Endothelial cell of umbilical vein (primary cell): ENCODE measurements around the gene PKD1. TPM values are rescaled to one million over a fixed set of nuclear protein-coding genes. Genes with fewer than 3 reads are reported as not detected.
A peak's percentile ranks its signal among the peaks of the same experiment; 100 is the strongest.

Experiments used
- BruUV-seq: library from RNA; stranded (reverse); fragments of 400-500 nt; replicated peaks from 2 replicates; lab custom pipeline; 2021; lab: Mats Ljungman, UMichigan
- CTCF ChIA-PET: fragments of 300-600, 350-600 bp; sonication (Branson Sonifier 250); formaldehyde crosslinking; loops from one replicate; lab custom pipeline; 2021; ENCODE audit warnings: antibody characterized with exemption, inconsistent platforms; lab: Charles Lee
- POLR2A ChIA-PET: fragments of 300-600, 350-600 bp; sonication (Branson Sonifier 250); formaldehyde crosslinking; loops from one replicate; lab custom pipeline; 2021; ENCODE audit warnings: antibody characterized with exemption, inconsistent platforms; lab: Charles Lee
- DNase-seq: peaks from one replicate; pipeline ENCODE4 v3.0.0-alpha.2; 2011; ENCODE audit warnings: low read depth, low spot score
- FAIRE-seq: peaks from 2 replicates; lab custom pipeline; 2011; peaks lifted over from hg19 to GRCh38; lab: Jason Lieb, UNC
- H2AFZ ChIP-seq: 2 replicates; pipeline ENCODE4 v1.6.0; 2012; ENCODE audit warnings: low read depth, low read length, control low read depth, inconsistent platforms
- H3K27ac ChIP-seq: 2 replicates; pipeline ENCODE4 v1.5.1; 2011; ENCODE audit warnings: low read depth, mild to moderate bottlenecking, control low read depth, low read length, moderate library complexity; ENCODE audit not compliant: insufficient read depth
- H3K27me3 ChIP-seq, 2 experiments: 2 replicates each; pipeline versions ENCODE4 v1.6.0 to v1.6.1; 2011; ENCODE audit warnings: low read length in 2 of 2, mixed read lengths in 1 of 2; ENCODE audit not compliant: control insufficient read depth in 2 of 2, insufficient read depth in 2 of 2
- H3K36me3 ChIP-seq, 2 experiments: 2 replicates in 1 of 2; 3 replicates in 1 of 2; pipeline ENCODE4 v1.5.1; 2011; ENCODE audit warnings: low read length in 2 of 2, mild to moderate bottlenecking in 1 of 2, moderate library complexity in 1 of 2; ENCODE audit not compliant: control insufficient read depth in 2 of 2, insufficient read depth in 2 of 2; ENCODE audit errors: extremely low read depth in 1 of 2
- H3K4me1 ChIP-seq: 3 replicates; pipeline ENCODE4 v1.5.1; 2011; ENCODE audit warnings: mild to moderate bottlenecking, low read length; ENCODE audit not compliant: control insufficient read depth, insufficient read depth; ENCODE audit errors: extremely low read depth
- H3K4me2 ChIP-seq: 2 replicates; pipeline ENCODE4 v1.6.1; 2011; ENCODE audit warnings: low read length, control low read depth, mixed read lengths; ENCODE audit not compliant: insufficient read depth
- H3K4me3 ChIP-seq, 3 experiments: fragments of 200-600 bp in 1 of 3; sonication (generic), shearing (Covaris generic) in 1 of 3; replicated peaks in 1 of 3; 2 replicates each; pipeline ENCODE4 v1.5.1; 2011 to 2016; ENCODE audit warnings: control low read depth in 3 of 3, low read length in 3 of 3, mild to moderate bottlenecking in 2 of 3, inconsistent platforms in 1 of 3, low read depth in 1 of 3, moderate library complexity in 1 of 3; ENCODE audit not compliant: insufficient read depth in 1 of 3
- H3K79me2 ChIP-seq: 2 replicates; pipeline ENCODE4 v1.6.0; 2012; ENCODE audit warnings: low read length, inconsistent platforms; ENCODE audit not compliant: control insufficient read depth, insufficient read depth
- H3K9ac ChIP-seq: replicated peaks from 2 replicates; pipeline ENCODE3; 2011; ENCODE audit warnings: low read length, control low read depth; ENCODE audit not compliant: insufficient read depth; ENCODE audit errors: extremely low read depth
- H3K9me1 ChIP-seq: replicated peaks from 3 replicates; pipeline ENCODE4 v1.6.0; 2011; ENCODE audit warnings: mild to moderate bottlenecking, low read length; ENCODE audit not compliant: control insufficient read depth, insufficient read depth; ENCODE audit errors: extremely low read depth
- H3K9me3 ChIP-seq: replicated peaks from 2 replicates; pipeline ENCODE4 v1.5.1; 2012; ENCODE audit warnings: low read length, inconsistent platforms; ENCODE audit not compliant: control insufficient read depth, insufficient read depth
- H4K20me1 ChIP-seq: replicated peaks from 2 replicates; pipeline ENCODE3; 2011; ENCODE audit warnings: mild to moderate bottlenecking, low read length; ENCODE audit not compliant: control insufficient read depth, insufficient read depth; ENCODE audit errors: extremely low read depth
- CTCF ChIP-seq, 2 donors: IDR thresholded peaks; 1 replicate in 1 of 2; 2 replicates in 1 of 2; pipeline ENCODE4 v1.5.1; 2011; ENCODE audit warnings: low read length in 2 of 2, mild to moderate bottlenecking in 2 of 2, moderate library complexity in 2 of 2, control low read depth in 1 of 2, inconsistent platforms in 1 of 2, low read depth in 1 of 2; ENCODE audit not compliant: insufficient read depth in 1 of 2; ENCODE audit errors: extremely low read depth in 1 of 2
- EZH2 ChIP-seq: IDR thresholded peaks from 2 replicates; pipeline ENCODE4 v1.6.1; 2012; ENCODE audit warnings: borderline replicate concordance, low read depth, mild to moderate bottlenecking, moderate library complexity, low read length, inconsistent platforms; ENCODE audit not compliant: severe bottlenecking
- FOS ChIP-seq: IDR thresholded peaks from 2 replicates; pipeline ENCODE4 v1.6.1; 2011; ENCODE audit warnings: mild to moderate bottlenecking, low read length, moderate library complexity, borderline replicate concordance; ENCODE audit not compliant: insufficient read depth
- GATA2 ChIP-seq: IDR thresholded peaks from 2 replicates; pipeline ENCODE4 v1.7.0; 2011; ENCODE audit warnings: low read depth, mild to moderate bottlenecking, moderate library complexity, mixed read lengths, low read length; ENCODE audit not compliant: insufficient read length, insufficient read depth
- JUN ChIP-seq: IDR thresholded peaks from 2 replicates; pipeline ENCODE4 v1.6.1; 2011; ENCODE audit warnings: borderline replicate concordance, low read depth; ENCODE audit not compliant: insufficient read length, insufficient read depth
- MAX ChIP-seq: IDR thresholded peaks from 2 replicates; pipeline ENCODE4 v1.6.1; 2011; ENCODE audit not compliant: insufficient read depth, insufficient read length
- MYC ChIP-seq: IDR thresholded peaks from one replicate; pipeline ENCODE4 v1.6.1; 2011; ENCODE audit warnings: mild to moderate bottlenecking, low read depth, low read length
- POLR2A ChIP-seq: IDR thresholded peaks from 2 replicates; pipeline ENCODE4 v1.6.1; 2012; ENCODE audit warnings: low read depth, mild to moderate bottlenecking, control low read depth, low read length
- POLR2AphosphoS5 ChIP-seq: IDR thresholded peaks from 2 replicates; pipeline ENCODE4 v1.6.1; 2012; ENCODE audit warnings: low read depth, mild to moderate bottlenecking, control low read depth, low read length, moderate library complexity; ENCODE audit not compliant: insufficient read depth
- dilution Hi-C: fragments of 300-500 bp; cut with MboI; formaldehyde crosslinking; loops from one replicate; pipeline ENCODE4 v1.15.0; 2019; ENCODE audit warnings: low sequenced_read_pairs; ENCODE audit not compliant: extremely low pct_ligation_motif_present
- intact Hi-C: fragments of 100-400 bp; cut with micrococcal nuclease; formaldehyde crosslinking; loops from one replicate; pipeline ENCODE4 v1.10.0; 2022
- polyA plus RNA-seq, 4 experiments: library from polyadenylated mRNA; depleted of rRNA in 3 of 4; stranded (reverse) in 3 of 4; unstranded in 1 of 4; fragments of >200 nt; gene quantifications; 2 replicates each; pipeline versions ENCODE4 v1.2.1 to v1.2.3, GENCODE V29; 2011 to 2012; ENCODE audit warnings: missing spikeins in 1 of 4
- total RNA-seq: library from RNA; stranded (reverse); gene quantifications from 2 replicates; pipeline ENCODE4 v1.2.3, GENCODE V29; 2021

Gene PKD1
- total and polyA plus RNA-seq, 2 donors (not counting 3 experiments of a cell fraction or from before 2014, with no cell fraction given): 52.5 to 102 TPM

GRCh38 chr16:2083876-2084780 is 51.6 kb downstream of the PKD1 start:
- Histone ChIP-seq H3K79me2 (no peaks in the 10 kb centered on the region), H3K4me1 (no peaks in the 10 kb centered on the region), H3K4me2 (no peak overlapping the region), H3K27me3 (no peaks in the 10 kb centered on the region), H3K9ac (no peak overlapping the region), H3K9me3 (no peaks in the 10 kb centered on the region), H3K4me3 (no peak overlapping the region), H2AFZ (no peak overlapping the region), H4K20me1 (no peaks in the 10 kb centered on the region), H3K9me1 (no peaks in the 10 kb centered on the region), H3K27ac (no peak overlapping the region), H3K36me3 (peaks cover 0 to 64% of the 10 kb centered on the region in 2 experiments)
- DNase-seq: no peak
- BruUV-seq: TSS peak; percentile 32
- intact Hi-C loops (no loop called here), dilution Hi-C loops (no loop called here)
- no peak for FAIRE-seq
- POLR2A ChIA-PET: no interaction called here
- CTCF ChIA-PET: interaction anchor here (0.8 to 2.5 kb wide), 4 partner anchors 13 to 56 kb away, joined by 3 to 8 read pairs (median 4); partner anchors contain the start of genes NTHL1 and TSC2
- TF ChIP-seq POLR2A: no peak

- H3K9me1 ChIP-seq: no peaks in the 10 kb centered on the region
- H3K9ac ChIP-seq: no peak overlapping the region
- no peaks in the 10 kb centered on the region for H4K20me1 ChIP-seq
- FAIRE-seq (no peak), DNase-seq (no peak)
- POLR2A ChIA-PET: no interaction called here
- H3K36me3 ChIP-seq: peaks cover 0 to 65% of the 10 kb centered on the region in 2 experiments
- H3K27ac ChIP-seq: no peak overlapping the region
- H3K4me1 ChIP-seq: no peaks in the 10 kb centered on the region
- H2AFZ ChIP-seq: no peak overlapping the region
- no peak overlapping the region for H3K4me2 ChIP-seq
- no peak overlapping the region for H3K4me3 ChIP-seq
- intact Hi-C loops: no loop called here
- no peaks in the 10 kb centered on the region for H3K79me2 ChIP-seq
- no peaks in the 10 kb centered on the region for H3K27me3 ChIP-seq
- TF ChIP-seq CTCF (IDR thresholded peaks at IDR 0.05; ENCODE audit: extremely low read depth in 1 of 2, insufficient read depth in 1 of 2, low read depth in 1 of 2, low read length in 2 of 2): no peak
- no peak for TF ChIP-seq FOS
- TF ChIP-seq MYC: no peak
- no peak for TF ChIP-seq EZH2
- no peak for TF ChIP-seq MAX
- no peak for TF ChIP-seq JUN
- no peak for TF ChIP-seq POLR2AphosphoS5
- no peak for TF ChIP-seq POLR2A
- no peak for TF ChIP-seq GATA2
- no peaks in the 10 kb centered on the region for H3K9me3 ChIP-seq
- CTCF ChIA-PET: interaction anchor here (2.3 kb wide), 1 partner anchor 60 kb away, joined by 8 read pairs; no protein-coding TSS in a partner anchor
- dilution Hi-C loops: no loop called here
- BruUV-seq: no TSS peak
Observed at GRCh38 chr16:2083409-2083808, 52.3 kb downstream of the PKD1 start.
